Body of pancreas (tissue), 4 donors: ENCODE results near the gene TCN1. TPM values are rescaled to one million over a fixed set of nuclear protein-coding genes. Genes with fewer than 3 reads are reported as not detected.
"Not testable (repeated sequence)": the region's sequence is repeated elsewhere in the genome, so short reads cannot be mapped to it uniquely, and the experiment has no call there.

ENCODE experiments used
- ATAC-seq: fragments of 150-250 bp; one replicate; pipeline ENCODE4 v1.9.1; 2016
- DNase-seq, 4 donors: peaks; one replicate each; pipeline ENCODE4 v3.0.0-alpha.2; 2019
- H3K27ac ChIP-seq, 4 donors: fragments of 200-600 bp; sonication (generic); 1 replicate in 3 of 4; 2 replicates in 1 of 4; pipeline versions ENCODE4 v1.5.1 to v1.6.1; 2016 to 2019; ENCODE audit warnings: mild to moderate bottlenecking in 1 of 4, mixed read lengths in 1 of 4, moderate library complexity in 1 of 4
- H3K27me3 ChIP-seq, 2 donors: fragments of 200-600 bp; sonication (generic); one replicate each; pipeline ENCODE4 v1.6.0; 2016; ENCODE audit warnings: mild to moderate bottlenecking in 1 of 2
- H3K36me3 ChIP-seq, 2 donors: fragments of 200-600 bp; sonication (generic); replicated peaks in 1 of 2; 2 replicates each; pipeline ENCODE4 v1.5.1; 2016; ENCODE audit warnings: low read depth in 2 of 2; ENCODE audit not compliant: insufficient read depth in 1 of 2
- H3K4me1 ChIP-seq: fragments of 200-600 bp; sonication (generic); one replicate; pipeline ENCODE4 v1.6.0; 2016
- H3K4me3 ChIP-seq, 2 donors: fragments of 200-600 bp; sonication (generic); 1 replicate in 1 of 2; 2 replicates in 1 of 2; pipeline ENCODE4 v1.5.1; 2016 to 2019
- H3K9me3 ChIP-seq, 3 donors: fragments of 200-600 bp; sonication (generic); 1 replicate in 2 of 3; 2 replicates in 1 of 3; pipeline ENCODE4 v1.5.1; 2016
- POLR2A ChIP-seq, 3 donors: fragments of 450-650 bp; IDR thresholded peaks; one replicate each; pipeline ENCODE4 v1.6.1; 2016; ENCODE audit warnings: antibody characterized with exemption in 3 of 3, mild to moderate bottlenecking in 2 of 3
- WGBS, 2 donors: methylation state at CpG; one replicate each; pipeline ENCODE4 v1.1.5; 2017; 5-methylcytosine and 5-hydroxymethylcytosine counted together
- intact Hi-C: fragments of 100-400 bp; cut with DNase I; formaldehyde crosslinking; loops from one replicate; pipeline ENCODE4 v1.15.1; 2023
- total RNA-seq, 2 donors: library from RNA; depleted of rRNA; stranded (reverse); fragments of >200 nt; gene quantifications; one replicate each; pipeline ENCODE4 v1.1.0, GENCODE V29; 2016
- TF ChIP-seq, protein P1 (sequence below), 7 experiments: fragments of 450-650 bp in 4 of 7; fragments of 200-600 bp in 3 of 7; sonication (generic) in 3 of 7; IDR thresholded peaks; one replicate each; pipeline ENCODE4 v1.5.1; 2016 to 2019; ENCODE audit warnings: antibody characterized with exemption in 7 of 7

The TCN1 gene
- total RNA-seq, 2 donors from 2014 or later, result 1.3 TPM; not detected in 1

DNA sequence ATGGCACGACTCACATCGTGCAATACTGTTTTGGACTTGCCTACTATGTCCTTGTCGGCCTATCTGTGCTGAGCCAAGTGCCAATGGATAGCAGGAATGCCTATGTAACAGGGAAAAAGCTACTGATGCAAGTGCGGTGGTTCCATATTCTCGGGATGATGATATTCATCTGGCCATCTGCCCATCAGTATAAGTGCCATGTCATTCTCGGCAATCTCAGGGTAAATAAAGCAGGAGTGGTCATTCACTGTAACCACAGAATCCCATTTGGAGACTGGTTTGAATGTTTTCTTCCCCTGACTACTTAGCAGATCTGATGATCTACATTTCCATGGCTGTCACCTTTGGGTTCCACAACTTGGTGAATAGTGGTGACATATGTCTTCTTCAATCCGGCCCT lies 32.4 kb upstream of the TCN1 start:
- intact Hi-C loops, result no loop called here
- Histone ChIP-seq H3K36me3 (no peaks in the 10 kb centered on the region), H3K4me1 (no peaks in the 10 kb centered on the region), H3K4me3 (no peak overlapping the region), H3K9me3 (no peaks in the 10 kb centered on the region), H3K27ac (no peak overlapping the region), H3K27me3 (no peaks in the 10 kb centered on the region)
- no peak for DNase-seq
- no peak for TF ChIP-seq POLR2A (IDR thresholded peaks at IDR 0.05)
- TF ChIP-seq, protein P1, sequence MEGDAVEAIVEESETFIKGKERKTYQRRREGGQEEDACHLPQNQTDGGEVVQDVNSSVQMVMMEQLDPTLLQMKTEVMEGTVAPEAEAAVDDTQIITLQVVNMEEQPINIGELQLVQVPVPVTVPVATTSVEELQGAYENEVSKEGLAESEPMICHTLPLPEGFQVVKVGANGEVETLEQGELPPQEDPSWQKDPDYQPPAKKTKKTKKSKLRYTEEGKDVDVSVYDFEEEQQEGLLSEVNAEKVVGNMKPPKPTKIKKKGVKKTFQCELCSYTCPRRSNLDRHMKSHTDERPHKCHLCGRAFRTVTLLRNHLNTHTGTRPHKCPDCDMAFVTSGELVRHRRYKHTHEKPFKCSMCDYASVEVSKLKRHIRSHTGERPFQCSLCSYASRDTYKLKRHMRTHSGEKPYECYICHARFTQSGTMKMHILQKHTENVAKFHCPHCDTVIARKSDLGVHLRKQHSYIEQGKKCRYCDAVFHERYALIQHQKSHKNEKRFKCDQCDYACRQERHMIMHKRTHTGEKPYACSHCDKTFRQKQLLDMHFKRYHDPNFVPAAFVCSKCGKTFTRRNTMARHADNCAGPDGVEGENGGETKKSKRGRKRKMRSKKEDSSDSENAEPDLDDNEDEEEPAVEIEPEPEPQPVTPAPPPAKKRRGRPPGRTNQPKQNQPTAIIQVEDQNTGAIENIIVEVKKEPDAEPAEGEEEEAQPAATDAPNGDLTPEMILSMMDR (IDR thresholded peaks at IDR 0.05), result no peak
- WGBS, 2 donors, result 84% methylated on average over 7 of the region's 7 CpGs
- ATAC-seq, result no peak

GRCh38 chr11:59898046-59898445 lies 31.8 kb upstream of the TCN1 start:
- intact Hi-C loops, result no loop called here
- no peak overlapping the region for H3K27ac ChIP-seq
- no peak for TF ChIP-seq POLR2A (IDR thresholded peaks at IDR 0.05)
- TF ChIP-seq, protein P1 (IDR thresholded peaks at IDR 0.05), result no peak
- 96 to 98% methylated on average over 29 to 31 of the region's 31 CpGs for WGBS, 2 donors
- H3K4me1 ChIP-seq, result no peaks in the 10 kb centered on the region
- H3K27me3 ChIP-seq, result no peaks in the 10 kb centered on the region
- no peaks in the 10 kb centered on the region for H3K9me3 ChIP-seq
- no peak overlapping the region for H3K4me3 ChIP-seq
- H3K36me3 ChIP-seq, result no peaks in the 10 kb centered on the region
- no peak for ATAC-seq
- no peak for DNase-seq

DNA sequence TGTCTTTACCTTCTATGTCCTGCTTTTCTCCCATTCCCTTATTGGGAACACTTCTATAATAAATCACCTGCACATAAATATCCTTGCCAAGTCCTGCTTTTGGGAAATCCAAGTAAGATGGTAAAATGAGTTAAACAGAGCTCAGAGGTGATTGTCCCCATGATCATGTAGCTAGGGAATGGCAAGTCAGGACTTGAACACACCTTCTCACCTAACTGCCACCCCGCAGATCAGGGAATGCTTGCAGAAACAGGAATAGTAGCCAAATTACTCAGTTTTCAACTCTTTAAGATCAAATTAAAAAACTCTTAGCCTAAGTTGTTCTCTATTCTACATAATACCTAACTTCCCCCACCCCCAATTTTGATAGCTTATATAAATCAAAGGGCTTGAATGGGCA lies 28.3 kb upstream of the TCN1 start:
- no peak overlapping the region for H3K4me3 ChIP-seq
- ATAC-seq, result no peak
- no peak for DNase-seq
- H3K27me3 ChIP-seq, result no peaks in the 10 kb centered on the region
- H3K36me3 ChIP-seq, result no peaks in the 10 kb centered on the region
- no peak overlapping the region for H3K27ac ChIP-seq
- TF ChIP-seq, protein P1 (IDR thresholded peaks at IDR 0.05), result no peak
- no peak for TF ChIP-seq POLR2A (IDR thresholded peaks at IDR 0.05)
- intact Hi-C loops, result no loop called here
- no peaks in the 10 kb centered on the region for H3K4me1 ChIP-seq
- WGBS, 2 donors, result 80 to 96% methylated on average over 1 of the region's 1 CpG
- peaks cover 0 to 3% (median 0%) of the 10 kb centered on the region in 3 donors for H3K9me3 ChIP-seq

DNA sequence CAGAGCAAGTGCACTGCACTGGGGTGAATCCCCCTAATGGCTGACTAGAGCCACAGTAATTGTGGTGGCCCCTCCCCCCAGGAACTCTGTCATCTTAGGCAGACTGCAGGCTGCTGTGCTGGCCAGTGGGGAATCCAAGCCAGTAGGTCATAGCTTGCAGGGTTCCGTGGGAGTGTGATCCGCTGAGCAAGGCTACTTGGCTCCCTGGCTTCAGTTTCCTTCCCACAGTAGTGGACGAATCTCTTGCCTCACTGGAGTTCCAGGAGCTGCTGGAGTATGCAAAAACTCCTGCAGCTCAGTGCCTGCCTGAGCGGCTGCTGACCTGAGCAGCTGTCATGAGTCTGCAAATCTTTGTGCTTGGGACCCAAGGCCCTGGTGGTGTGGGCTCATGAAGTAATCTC lies 25.5 kb upstream of the TCN1 start:
- WGBS, 2 donors, result 70 to 73% methylated on average over 4 of the region's 4 CpGs
- Histone ChIP-seq H3K27me3 (no peaks in the 10 kb centered on the region), H3K36me3 (no peaks in the 10 kb centered on the region), H3K4me1 (no peaks in the 10 kb centered on the region), H3K27ac (no peak overlapping the region), H3K4me3 (no peak overlapping the region), H3K9me3 (peaks cover 0 to 8% (median 0%) of the 10 kb centered on the region in 3 donors)
- intact Hi-C loops, result no loop called here
- ATAC-seq (no peak), DNase-seq (no peak)
- no peak for TF ChIP-seq POLR2A (IDR thresholded peaks at IDR 0.05)
- TF ChIP-seq, protein P1 (IDR thresholded peaks at IDR 0.05), result no peak

DNA sequence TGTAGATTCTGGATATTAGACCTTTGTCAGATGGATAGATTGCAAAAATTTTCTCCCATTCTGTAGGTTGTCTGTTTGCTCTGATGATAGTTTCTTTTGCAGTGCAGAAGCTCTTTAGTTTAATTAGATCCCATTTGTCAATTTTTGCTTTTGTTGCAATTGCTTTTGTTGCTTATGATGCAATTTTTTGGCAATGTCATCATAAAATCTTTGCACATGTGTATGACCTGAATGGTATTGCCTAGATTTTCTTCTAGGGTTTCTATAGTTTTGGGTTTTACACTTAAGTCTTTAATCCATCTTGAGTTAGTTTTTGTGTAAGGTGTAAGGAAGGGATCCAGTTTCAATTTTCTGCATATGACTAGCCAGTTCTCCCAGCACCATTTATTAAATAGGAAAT lies 20.9 kb upstream of the TCN1 start:
- H3K27ac ChIP-seq, H3K27me3 ChIP-seq, H3K4me3 ChIP-seq, H3K36me3 ChIP-seq, DNase-seq, ATAC-seq, intact Hi-C loops, H3K4me1 ChIP-seq, H3K9me3 ChIP-seq: not testable (repeated sequence)
